Ovary (tissue), 9 donors: ENCODE data around the gene EXOSC9. TPM values are rescaled to one million over a fixed set of nuclear protein-coding genes. Genes with fewer than 3 reads are reported as not detected.
A peak's percentile ranks its signal among the peaks of the same experiment; 100 is the strongest.

Experiments used
- DNase-seq, 5 donors: peaks; one replicate each; pipeline ENCODE4 v3.0.0-alpha.2; 2019 to 2020
- H3K27ac ChIP-seq, 2 donors: fragments of 200-600 bp; one replicate each; pipeline versions ENCODE4 v1.5.1 to v1.8.0; 2019 to 2022
- H3K27me3 ChIP-seq: fragments of 200-600 bp; one replicate; pipeline ENCODE4 v1.8.0; 2022
- H3K36me3 ChIP-seq: fragments of 200-600 bp; sonication (generic); one replicate; pipeline ENCODE4 v1.5.1; 2019
- H3K4me1 ChIP-seq: one replicate; pipeline ENCODE4 v1.8.1; 2013; ENCODE audit warnings: mild to moderate bottlenecking, moderate library complexity; ENCODE audit not compliant: insufficient read depth
- H3K4me3 ChIP-seq: fragments of 200-600 bp; sonication (generic); one replicate; pipeline ENCODE4 v1.5.1; 2017
- H3K9me3 ChIP-seq, 2 donors: fragments of 200-600 bp in 1 of 2; sonication (generic) in 1 of 2; one replicate each; pipeline versions ENCODE4 v1.5.1 to v1.8.1; 2013 to 2019; ENCODE audit warnings: mild to moderate bottlenecking in 1 of 2, moderate library complexity in 1 of 2
- EP300 ChIP-seq: sonication (generic); formaldehyde crosslinking; IDR thresholded peaks from one replicate; pipeline ENCODE4 v1.6.1; 2017; ENCODE audit warnings: antibody characterized with exemption
- POLR2A ChIP-seq: fragments of 450-650 bp; IDR thresholded peaks from one replicate; pipeline ENCODE4 v1.6.1; 2017; ENCODE audit warnings: antibody characterized with exemption, mild to moderate bottlenecking, moderate library complexity
- WGBS, 3 donors: extraction: QIAGEN DNeasy Blood & Tissue Kit in 1 of 3; methylation state at CpG; one replicate each; pipeline versions ENCODE4 v1.1.5 to v1.1.7; 2013 to 2017; 5-methylcytosine and 5-hydroxymethylcytosine counted together
- intact Hi-C, 4 donors: fragments of 100-400 bp; cut with DNase I; formaldehyde crosslinking; loops; one replicate each; pipeline versions ENCODE4 v1.11.0 to v1.15.1; 2022 to 2023
- polyA plus RNA-seq, 2 donors: library from polyadenylated mRNA; stranded (reverse); fragments of 200-250 nt in 1 of 2; fragments of 350-450 nt in 1 of 2; fragmentation: Illumina TruSeq in 1 of 2; extraction: RNeasy Lipid Tissue Mini Kit (QIAGEN cat#74804) in 1 of 2; gene quantifications; one replicate each; pipeline ENCODE4 v1.2.3, GENCODE V29; 2013 to 2014
- total RNA-seq, 7 donors: library from RNA; depleted of rRNA in 2 of 7; stranded (reverse); fragments of >200 nt in 2 of 7; fragmentation: NEBNext Ultra II Directional in 3 of 7; extraction: Animal tissue kit (Norgen Biotek cat#: 25700) in 3 of 7; gene quantifications; one replicate each; pipeline versions ENCODE4 v1.1.0 to v1.2.4, GENCODE V29; 2016 to 2023
- TF ChIP-seq, protein P1 (sequence below), 3 donors: fragments of 450-650 bp in 2 of 3; fragments of 200-600 bp in 1 of 3; IDR thresholded peaks; one replicate each; pipeline versions ENCODE4 v1.5.1 to v1.8.0; 2016 to 2022; ENCODE audit warnings: antibody characterized with exemption in 3 of 3, mild to moderate bottlenecking in 1 of 3
- donor health status: DM: no; HTN: no; CAD: no; lungs with moderate emphysema.
- donor health status: DM: no; HTN: no; CAD: no.
- donor health status: Bipolar disorder and iron deficiency.
- donor health status: DM: yes; HTN: yes; CAD: no.
- donor health status: DM: no; HTN: no; CAD: no.
- donor health status: DM: yes; HTN: yes; CAD: no.

Gene EXOSC9
- total and polyA plus RNA-seq, 9 donors, result 13.2 to 21.8 (median 17.9) TPM

DNA sequence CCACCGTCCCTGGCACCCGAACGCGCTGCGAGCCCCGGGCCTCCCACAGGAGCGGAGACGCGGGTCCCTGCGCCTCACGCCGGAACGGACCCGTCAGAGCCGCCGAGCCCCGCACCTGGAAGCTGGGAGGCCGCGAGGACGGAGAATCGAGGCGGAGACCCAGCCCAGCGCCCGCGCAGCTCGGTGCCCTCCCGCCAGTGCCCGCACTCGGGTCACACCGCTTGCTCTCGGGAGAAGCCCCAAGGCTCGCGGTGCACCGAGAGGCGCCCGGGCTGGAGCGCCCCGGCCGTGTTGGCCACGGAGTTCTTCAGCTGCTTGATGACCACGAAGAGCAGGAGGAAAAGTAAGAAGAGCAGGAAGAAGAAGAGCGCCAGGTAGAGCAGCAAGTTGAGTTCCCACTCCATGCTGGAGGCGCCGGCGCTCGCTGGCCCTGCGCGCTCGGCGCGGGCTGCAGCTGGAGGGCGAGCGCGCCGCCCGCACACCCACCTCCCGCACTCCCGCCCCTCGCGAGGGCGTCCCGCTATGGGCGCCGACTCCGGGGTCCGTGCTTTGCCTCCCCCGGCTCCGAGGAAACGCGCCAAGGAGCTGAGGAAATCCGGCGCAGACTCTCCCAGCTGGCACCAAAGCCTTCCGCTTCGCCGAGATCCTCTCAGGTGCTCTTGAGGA is 36.3 kb upstream of the EXOSC9 start, which contains the start of gene SMIM43:
Gene SMIM43, minus strand, starts transcription at position 463 of the 666 bp plus-strand sequence. Its CDS starts 59 bp downstream, at position 404.
- Histone ChIP-seq H3K9me3 (no peaks in the 10 kb centered on the region), H3K36me3 (no peaks in the 10 kb centered on the region), H3K4me1 (peaks cover 2% of the 10 kb centered on the region), H3K4me3 (peak within 1 kb of the TSS; percentile 6), H3K27ac (no peak within 1 kb of the TSS), H3K27me3 (no peaks in the 10 kb centered on the region)
- WGBS, 3 donors, result 0 to 1% (median 1%) methylated on average over 36 to 75 of the region's 75 CpGs
- peak in 1 of 5 donors; percentile 22 for DNase-seq
- TF ChIP-seq, protein P1, sequence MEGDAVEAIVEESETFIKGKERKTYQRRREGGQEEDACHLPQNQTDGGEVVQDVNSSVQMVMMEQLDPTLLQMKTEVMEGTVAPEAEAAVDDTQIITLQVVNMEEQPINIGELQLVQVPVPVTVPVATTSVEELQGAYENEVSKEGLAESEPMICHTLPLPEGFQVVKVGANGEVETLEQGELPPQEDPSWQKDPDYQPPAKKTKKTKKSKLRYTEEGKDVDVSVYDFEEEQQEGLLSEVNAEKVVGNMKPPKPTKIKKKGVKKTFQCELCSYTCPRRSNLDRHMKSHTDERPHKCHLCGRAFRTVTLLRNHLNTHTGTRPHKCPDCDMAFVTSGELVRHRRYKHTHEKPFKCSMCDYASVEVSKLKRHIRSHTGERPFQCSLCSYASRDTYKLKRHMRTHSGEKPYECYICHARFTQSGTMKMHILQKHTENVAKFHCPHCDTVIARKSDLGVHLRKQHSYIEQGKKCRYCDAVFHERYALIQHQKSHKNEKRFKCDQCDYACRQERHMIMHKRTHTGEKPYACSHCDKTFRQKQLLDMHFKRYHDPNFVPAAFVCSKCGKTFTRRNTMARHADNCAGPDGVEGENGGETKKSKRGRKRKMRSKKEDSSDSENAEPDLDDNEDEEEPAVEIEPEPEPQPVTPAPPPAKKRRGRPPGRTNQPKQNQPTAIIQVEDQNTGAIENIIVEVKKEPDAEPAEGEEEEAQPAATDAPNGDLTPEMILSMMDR (IDR thresholded peaks at IDR 0.05), result no peak
- TF ChIP-seq POLR2A, result no peak
- TF ChIP-seq EP300, result no peak
- intact Hi-C loops, result no loop called here

DNA sequence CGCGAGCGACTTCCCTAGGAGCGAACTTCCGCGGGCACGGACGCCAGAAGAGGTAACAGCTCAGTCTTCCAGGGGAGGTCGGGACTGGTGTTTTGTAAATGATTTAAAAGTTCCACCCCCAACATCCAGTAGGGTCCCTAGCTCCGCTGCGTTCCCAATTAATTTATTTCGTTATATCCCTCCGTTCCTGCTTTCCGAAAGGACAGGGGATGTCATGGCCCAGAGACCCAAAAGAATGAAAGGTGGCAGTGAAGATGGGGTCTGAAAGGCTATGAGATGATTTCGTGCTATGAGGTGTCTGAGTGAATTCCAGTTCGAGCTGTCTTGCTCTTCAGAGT is 35.8 kb upstream of the EXOSC9 start:
- DNase-seq, result no peak
- Histone ChIP-seq H3K27me3 (no peaks in the 10 kb centered on the region), H3K9me3 (no peaks in the 10 kb centered on the region), H3K4me1 (peaks cover 2% of the 10 kb centered on the region), H3K4me3 (no peak overlapping the region), H3K36me3 (no peaks in the 10 kb centered on the region), H3K27ac (no peak overlapping the region)
- intact Hi-C loops, result no loop called here
- TF ChIP-seq, protein P1 (IDR thresholded peaks at IDR 0.05), result no peak
- TF ChIP-seq EP300 (no peak), POLR2A (no peak)
- WGBS, 3 donors, result 19 to 21% (median 21%) methylated on average over 16 of the region's 16 CpGs

DNA sequence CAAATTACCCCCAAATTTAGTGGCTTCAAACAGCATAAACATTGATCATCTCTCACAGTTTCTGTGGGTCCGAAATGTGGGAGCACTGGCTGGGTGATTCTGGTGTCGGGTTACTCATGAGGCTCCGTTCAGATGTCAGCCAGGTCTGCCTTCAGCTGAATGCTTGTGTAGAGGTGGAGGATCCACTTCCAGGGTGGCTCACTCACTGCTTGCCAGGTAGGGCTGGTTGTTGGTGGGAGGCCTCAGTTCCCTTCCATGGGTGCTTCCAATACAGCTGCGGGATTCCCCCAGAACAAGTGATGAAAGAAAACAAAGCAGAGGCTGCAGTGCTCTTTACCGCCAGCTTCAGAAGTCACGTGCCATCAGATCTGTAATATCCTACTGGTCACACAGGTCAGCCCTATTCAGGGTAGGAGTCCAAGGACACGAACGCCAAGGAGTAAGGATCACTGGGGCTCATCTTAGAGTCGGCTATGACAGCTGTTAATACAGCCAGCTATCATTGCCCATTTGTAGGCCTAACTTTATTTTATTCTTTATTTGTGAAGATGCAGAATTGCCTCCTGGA is 35.1 kb upstream of the EXOSC9 start:
- intact Hi-C loops, result no loop called here
- Histone ChIP-seq H3K4me1 (peaks cover 2% of the 10 kb centered on the region), H3K9me3 (no peaks in the 10 kb centered on the region), H3K4me3 (no peak overlapping the region), H3K27me3 (no peaks in the 10 kb centered on the region), H3K27ac (no peak overlapping the region), H3K36me3 (no peaks in the 10 kb centered on the region)
- WGBS, 3 donors, result 95 to 96% (median 96%) methylated on average over 9 of the region's 9 CpGs
- TF ChIP-seq, protein P1 (IDR thresholded peaks at IDR 0.05), result no peak
- TF ChIP-seq POLR2A (no peak), EP300 (no peak)
- DNase-seq, result no peak

DNA sequence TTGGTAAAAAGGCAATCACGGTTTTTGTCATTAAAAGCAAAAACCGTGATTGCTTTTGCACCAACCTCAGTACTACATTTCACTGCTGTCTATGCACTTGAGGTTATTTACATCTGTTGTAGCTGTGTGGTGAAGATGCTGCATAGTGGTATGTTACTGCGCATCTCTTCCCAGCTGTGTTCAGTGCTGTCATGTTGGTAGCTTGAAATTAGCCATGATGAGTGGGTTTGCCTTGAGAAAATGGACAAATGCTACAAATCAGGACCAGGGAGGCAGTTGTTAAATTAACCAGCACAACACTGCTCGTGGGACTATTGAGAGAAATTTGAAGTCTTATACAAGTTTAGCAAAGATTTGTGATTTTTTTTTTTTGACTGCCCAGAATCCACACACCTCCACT is 34.0 kb upstream of the EXOSC9 start:
- Histone ChIP-seq H3K27ac (no peak overlapping the region), H3K36me3 (no peaks in the 10 kb centered on the region), H3K4me1 (peaks cover 2% of the 10 kb centered on the region), H3K27me3 (no peaks in the 10 kb centered on the region), H3K9me3 (no peaks in the 10 kb centered on the region), H3K4me3 (no peak overlapping the region)
- intact Hi-C loops, result no loop called here
- no peak for DNase-seq
- TF ChIP-seq POLR2A (no peak), EP300 (no peak)
- TF ChIP-seq, protein P1 (IDR thresholded peaks at IDR 0.05), result no peak
- WGBS, 3 donors, result 93 to 96% (median 95%) methylated on average over 4 of the region's 4 CpGs
